SK-N-SH (cell line): ENCODE results near the gene BCAS3. TPM values are rescaled to one million over a fixed set of nuclear protein-coding genes. Genes with fewer than 3 reads are reported as not detected.

Source experiments
- CTCF ChIA-PET: fragments of 300-600, 350-600 bp; formaldehyde crosslinking; extraction: SDS; loops from one replicate; lab custom pipeline; 2021; lab: Yijun Ruan, JAX
- POLR2A ChIA-PET: fragments of 350-600 bp; sonication (Branson Sonifier 250); formaldehyde crosslinking; extraction: SDS; loops from one replicate; lab custom pipeline; 2020; ENCODE audit warnings: antibody characterized with exemption, inconsistent platforms; lab: Yijun Ruan, JAX
- DNase-seq: peaks from one replicate; pipeline ENCODE4 v3.0.0; 2012
- H2AFZ ChIP-seq: fragments of 200-600 bp; sonication (generic); 2 replicates; pipeline ENCODE4 v1.8.1; 2016; ENCODE audit warnings: antibody characterized with exemption, mild to moderate bottlenecking, low read depth
- H3F3A ChIP-seq: fragments of 200-600 bp; sonication (generic); replicated peaks from 2 replicates; pipeline ENCODE3; 2016; ENCODE audit warnings: antibody characterized with exemption, mild to moderate bottlenecking; ENCODE audit not compliant: insufficient read depth
- H3K27ac ChIP-seq, 2 experiments: fragments of 200-500 bp in 1 of 2; fragments of 200-600 bp in 1 of 2; sonication (Bioruptor generic) in 1 of 2; sonication (generic), shearing (Covaris generic) in 1 of 2; 2 replicates each; pipeline versions ENCODE4 v1.5.1 to v1.6.1; 2014 to 2016; ENCODE audit warnings: low read depth in 2 of 2, inconsistent platforms in 1 of 2, low read length in 1 of 2, mild to moderate bottlenecking in 1 of 2, mixed read lengths in 1 of 2
- H3K27me3 ChIP-seq: fragments of 200-600 bp; sonication (generic), shearing (Covaris generic); 2 replicates; pipeline ENCODE4 v1.6.1; 2016; ENCODE audit warnings: mixed run types; ENCODE audit not compliant: insufficient read depth
- H3K36me3 ChIP-seq, 2 experiments: fragments of 200-500 bp in 1 of 2; fragments of 200-600 bp in 1 of 2; sonication (Bioruptor generic) in 1 of 2; sonication (generic) in 1 of 2; replicated peaks in 1 of 2; 2 replicates each; pipeline versions ENCODE3 to v1.5.1; 2014 to 2016; ENCODE audit warnings: low read length in 1 of 2, mild to moderate bottlenecking in 1 of 2; ENCODE audit not compliant: insufficient read depth in 2 of 2, control insufficient read depth in 1 of 2
- H3K4me1 ChIP-seq, 2 experiments: fragments of 200-500 bp in 1 of 2; fragments of 200-600 bp in 1 of 2; sonication (Bioruptor generic) in 1 of 2; sonication (generic), shearing (Covaris generic) in 1 of 2; 2 replicates each; pipeline versions ENCODE4 v1.5.1 to v1.6.1; 2014 to 2016; ENCODE audit warnings: low read depth in 1 of 2, low read length in 1 of 2, mixed run types in 1 of 2; ENCODE audit not compliant: insufficient read depth in 2 of 2, control insufficient read depth in 1 of 2
- H3K4me2 ChIP-seq: fragments of 200-600 bp; sonication (generic), shearing (Covaris generic); 2 replicates; pipeline ENCODE4 v1.6.1; 2017; ENCODE audit warnings: mixed run types
- H3K4me3 ChIP-seq, 2 experiments: fragments of 200-500 bp in 1 of 2; fragments of 200-600 bp in 1 of 2; sonication (Bioruptor generic) in 1 of 2; sonication (generic), shearing (Covaris generic) in 1 of 2; 2 replicates each; pipeline versions ENCODE4 v1.5.1 to v1.8.1; 2014 to 2016; ENCODE audit warnings: low read depth in 2 of 2, inconsistent platforms in 1 of 2, low read length in 1 of 2, mild to moderate bottlenecking in 1 of 2, mixed read lengths in 1 of 2, moderate library complexity in 1 of 2
- H3K79me2 ChIP-seq: fragments of 200-600 bp; sonication (generic); 2 replicates; pipeline ENCODE4 v1.8.1; 2017; ENCODE audit warnings: mild to moderate bottlenecking; ENCODE audit not compliant: insufficient read depth
- H3K9ac ChIP-seq: fragments of 200-600 bp; sonication (generic); 2 replicates; pipeline ENCODE4 v1.6.1; 2017; ENCODE audit warnings: mixed run types
- H3K9me2 ChIP-seq: fragments of 200-600 bp; sonication (generic); 2 replicates; pipeline ENCODE4 v1.6.1; 2017; ENCODE audit warnings: mixed run types
- H3K9me3 ChIP-seq: fragments of 200-600 bp; sonication (generic); 2 replicates; pipeline ENCODE4 v1.6.1; 2017; ENCODE audit warnings: mixed run types, mild to moderate bottlenecking, moderate library complexity
- H4K20me1 ChIP-seq: fragments of 200-600 bp; sonication (generic); 2 replicates; pipeline ENCODE4 v1.6.1; 2017; ENCODE audit warnings: mild to moderate bottlenecking, mixed run types; ENCODE audit not compliant: insufficient read depth
- EZH2phosphoT487 ChIP-seq: fragments of 200-600 bp; sonication (generic); IDR thresholded peaks from 2 replicates; pipeline ENCODE4 v1.6.1; 2017; ENCODE audit warnings: low read depth, mixed run types, mild to moderate bottlenecking, antibody characterized with exemption, moderate library complexity, borderline replicate concordance
- GATA2 ChIP-seq: sonication (generic); formaldehyde crosslinking; IDR thresholded peaks from 2 replicates; pipeline ENCODE4 v1.5.0; 2020; ENCODE audit warnings: mild to moderate bottlenecking, missing genetic modification reagents
- MXI1 ChIP-seq: IDR thresholded peaks from 2 replicates; pipeline ENCODE4 v1.6.1; 2012; ENCODE audit warnings: mild to moderate bottlenecking, low read depth, low read length, improper control_type of control experiment
- NRF1 ChIP-seq: IDR thresholded peaks from 2 replicates; pipeline ENCODE4 v1.6.1; 2012; ENCODE audit warnings: low read depth, mild to moderate bottlenecking, low read length
- RCOR1 ChIP-seq: fragments of 150-350 bp; IDR thresholded peaks from 2 replicates; pipeline ENCODE4 v1.6.1; 2017; ENCODE audit warnings: antibody characterized with exemption, low read length
- RFX5 ChIP-seq: IDR thresholded peaks from 2 replicates; pipeline ENCODE4 v1.6.1; 2012; ENCODE audit warnings: mild to moderate bottlenecking, improper control_type of control experiment, low read length
- RXRA ChIP-seq: IDR thresholded peaks from 2 replicates; pipeline ENCODE4 v1.4.0; 2012; ENCODE audit warnings: low read depth, mild to moderate bottlenecking, borderline replicate concordance
- TAF1 ChIP-seq: IDR thresholded peaks from 2 replicates; pipeline ENCODE4 v1.6.1; 2012; ENCODE audit warnings: low read depth, mild to moderate bottlenecking, low read length, moderate library complexity, borderline replicate concordance
- YY1 ChIP-seq: IDR thresholded peaks from 2 replicates; pipeline ENCODE4 v1.4.0; 2012; ENCODE audit warnings: low read depth, mild to moderate bottlenecking
- WGBS: methylation state at CpG from one replicate; pipeline ENCODE4 v1.1.6; 2017; ENCODE audit warnings: low lambda C conversion rate; 5-methylcytosine and 5-hydroxymethylcytosine counted together
- polyA plus RNA-seq, 3 experiments: library from polyadenylated mRNA; depleted of rRNA; stranded (reverse); fragments of >200 nt; gene quantifications; 2 replicates each; pipeline ENCODE4 v1.2.3, GENCODE V29; 2012
- TF ChIP-seq, protein P1 (sequence below): IDR thresholded peaks from 2 replicates; pipeline ENCODE4 v1.4.0; 2012; ENCODE audit warnings: low read depth, borderline replicate concordance
- TF ChIP-seq, protein P2 (sequence below): IDR thresholded peaks from 2 replicates; pipeline ENCODE4 v1.4.0; 2012; ENCODE audit warnings: low read depth, borderline replicate concordance

The BCAS3 gene
- polyA plus RNA-seq, 1 of the 3 experiments (the other 2 are of a cell fraction): 5.9 TPM

DNA sequence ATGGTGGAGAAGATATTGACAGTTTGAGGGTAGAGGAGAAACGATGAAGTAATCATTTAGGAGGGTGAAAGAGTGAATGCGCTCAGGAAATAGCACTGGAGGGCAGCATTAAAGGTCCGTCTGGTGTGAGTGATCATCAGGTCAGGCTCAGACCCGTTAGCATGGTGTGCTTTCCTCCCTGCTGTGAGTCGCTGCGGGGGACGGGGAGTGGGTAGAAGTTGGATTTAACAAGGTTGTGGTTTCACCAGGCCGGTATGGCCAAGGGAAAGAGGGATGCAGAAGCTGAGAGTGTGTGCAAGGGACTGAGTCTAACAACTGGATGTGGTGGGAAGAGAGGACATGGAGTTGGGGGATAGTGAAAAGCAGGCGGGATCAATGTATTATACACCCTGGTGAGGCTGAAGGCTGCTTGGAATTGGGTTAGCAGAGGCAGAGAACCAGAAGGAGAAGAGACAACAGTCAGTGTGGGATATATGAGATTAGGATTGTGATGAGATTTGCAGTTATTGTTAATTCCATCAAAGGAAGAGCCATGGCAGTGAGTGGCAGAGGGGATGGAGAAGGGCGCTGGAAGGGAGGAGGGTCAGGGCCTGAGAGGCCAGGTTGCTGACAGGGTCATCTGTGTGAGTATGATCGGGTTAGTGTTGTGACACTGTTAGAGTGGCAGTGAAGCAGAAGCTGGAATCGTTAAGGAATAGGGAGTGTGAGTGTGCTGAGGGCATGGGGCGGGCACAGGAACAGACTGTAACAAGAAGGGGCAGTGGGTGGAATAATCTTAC lies 663.0 kb downstream of the BCAS3 start:
- Histone ChIP-seq H3K79me2 (no peaks in the 10 kb centered on the region), H3K27ac (no peak overlapping the region), H3K4me3 (no peak overlapping the region), H3K9me3 (no peaks in the 10 kb centered on the region), H3F3A (peaks cover 39% of the 10 kb centered on the region), H3K9ac (no peak overlapping the region), H3K9me2 (no peaks in the 10 kb centered on the region), H3K36me3 (no peaks in the 10 kb centered on the region), H4K20me1 (no peaks in the 10 kb centered on the region), H3K4me1 (peaks cover 20 to 24% of the 10 kb centered on the region in 2 experiments; a peak in 3 of 4 replicates), H3K27me3 (no peaks in the 10 kb centered on the region), H2AFZ (no peak overlapping the region), H3K4me2 (no peak overlapping the region)
- WGBS: 88% methylated on average over 13 of the region's 13 CpGs
- ChIA-PET CTCF (interaction anchor here (0.6 kb wide), 1 partner anchor 17 kb away, joined by 3 read pairs; no protein-coding TSS in a partner anchor), POLR2A (no interaction called here)
- no peak for TF ChIP-seq RCOR1
- DNase-seq: no peak

DNA sequence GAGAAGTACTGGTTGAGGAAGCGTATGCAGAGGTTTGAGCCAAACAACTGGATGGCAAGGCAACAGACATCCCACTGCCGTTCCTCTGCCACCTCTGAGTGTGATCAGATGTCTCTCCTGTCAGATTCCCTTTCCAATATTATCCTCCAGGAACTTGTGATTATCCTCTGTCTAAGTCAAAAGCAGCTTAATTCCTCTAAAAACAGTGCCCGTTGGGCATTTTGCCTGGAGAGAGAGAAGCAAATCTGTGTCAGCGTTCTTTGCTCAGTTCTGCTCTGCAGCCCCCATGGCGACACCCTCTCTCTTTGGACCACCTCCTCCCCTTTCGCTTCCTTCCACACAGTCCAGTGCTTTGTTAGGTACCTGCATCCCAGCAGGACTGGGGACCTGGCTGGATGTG lies 665.9 kb downstream of the BCAS3 start:
- Histone ChIP-seq H3K27me3 (no peaks in the 10 kb centered on the region), H3K4me3 (no peak overlapping the region), H3K9ac (no peak overlapping the region), H3K4me1 (peaks cover under 1 to 6% of the 10 kb centered on the region in 2 experiments; a peak in 2 of 4 replicates), H3K4me2 (no peak overlapping the region), H3K9me2 (no peaks in the 10 kb centered on the region), H3K27ac (no peak overlapping the region), H2AFZ (no peak overlapping the region), H3K9me3 (no peaks in the 10 kb centered on the region), H3K36me3 (no peaks in the 10 kb centered on the region), H4K20me1 (no peaks in the 10 kb centered on the region), H3K79me2 (no peaks in the 10 kb centered on the region), H3F3A (peaks cover 13% of the 10 kb centered on the region)
- 81% methylated on average over 6 of the region's 6 CpGs for WGBS
- ChIA-PET CTCF (interaction anchor here (0.8 to 4.1 kb wide), 4 partner anchors 9 to 46 kb away, joined by 3 to 13 read pairs (median 3); no protein-coding TSS in a partner anchor), POLR2A (no interaction called here)
- DNase-seq: no peak
- TF ChIP-seq NRF1 (no peak), EZH2phosphoT487 (no peak), GATA2 (CRISPR knock-in tag) (no peak), RXRA (no peak), TAF1 (no peak), YY1 (no peak), MXI1 (no peak), RFX5 (no peak)
- TF ChIP-seq, protein P1, sequence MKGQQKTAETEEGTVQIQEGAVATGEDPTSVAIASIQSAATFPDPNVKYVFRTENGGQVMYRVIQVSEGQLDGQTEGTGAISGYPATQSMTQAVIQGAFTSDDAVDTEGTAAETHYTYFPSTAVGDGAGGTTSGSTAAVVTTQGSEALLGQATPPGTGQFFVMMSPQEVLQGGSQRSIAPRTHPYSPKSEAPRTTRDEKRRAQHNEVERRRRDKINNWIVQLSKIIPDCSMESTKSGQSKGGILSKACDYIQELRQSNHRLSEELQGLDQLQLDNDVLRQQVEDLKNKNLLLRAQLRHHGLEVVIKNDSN: no peak
- TF ChIP-seq, protein P2, sequence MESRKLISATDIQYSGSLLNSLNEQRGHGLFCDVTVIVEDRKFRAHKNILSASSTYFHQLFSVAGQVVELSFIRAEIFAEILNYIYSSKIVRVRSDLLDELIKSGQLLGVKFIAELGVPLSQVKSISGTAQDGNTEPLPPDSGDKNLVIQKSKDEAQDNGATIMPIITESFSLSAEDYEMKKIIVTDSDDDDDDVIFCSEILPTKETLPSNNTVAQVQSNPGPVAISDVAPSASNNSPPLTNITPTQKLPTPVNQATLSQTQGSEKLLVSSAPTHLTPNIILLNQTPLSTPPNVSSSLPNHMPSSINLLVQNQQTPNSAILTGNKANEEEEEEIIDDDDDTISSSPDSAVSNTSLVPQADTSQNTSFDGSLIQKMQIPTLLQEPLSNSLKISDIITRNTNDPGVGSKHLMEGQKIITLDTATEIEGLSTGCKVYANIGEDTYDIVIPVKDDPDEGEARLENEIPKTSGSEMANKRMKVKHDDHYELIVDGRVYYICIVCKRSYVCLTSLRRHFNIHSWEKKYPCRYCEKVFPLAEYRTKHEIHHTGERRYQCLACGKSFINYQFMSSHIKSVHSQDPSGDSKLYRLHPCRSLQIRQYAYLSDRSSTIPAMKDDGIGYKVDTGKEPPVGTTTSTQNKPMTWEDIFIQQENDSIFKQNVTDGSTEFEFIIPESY: no peak
